Frontal cortex (tissue), 1 donor: ENCODE data around the gene FADD. TPM values are rescaled to one million over a fixed set of nuclear protein-coding genes. Genes with fewer than 3 reads are reported as not detected.

Experiments used
- total RNA-seq: library from RNA; depleted of rRNA; stranded (reverse); fragments of >200 nt; gene quantifications from one replicate; pipeline ENCODE4 v1.2.3, GENCODE V29; 2014

FADD gene
- total RNA-seq, 1 donor from 2014 or later: 20.0 TPM

Other genes starting within 250 kb of the FADD start
- gene ANO1, start 125.0 kb upstream of the FADD start, total RNA-seq: 0.41 TPM
- gene PPFIA1, start 67.4 kb downstream of the FADD start, total RNA-seq: 37.9 TPM
- 91.7 TPM for gene CTTN, start 195.2 kb downstream of the FADD start, total RNA-seq